Retinal pigment epithelial cell (primary cell): ENCODE results near the gene CCP110.

Source experiments
- DNase-seq: peaks from one replicate; pipeline ENCODE4 v3.0.0-alpha.2; 2010; ENCODE audit warnings: low read depth
- H3K4me3 ChIP-seq: 2 replicates; pipeline ENCODE4 v1.5.1; 2011; ENCODE audit warnings: mild to moderate bottlenecking, low read length, control low read depth, moderate library complexity
- TF ChIP-seq, protein P1 (sequence below): conservative IDR thresholded peaks from 2 replicates; pipeline ENCODE4 v1.5.1; 2011; ENCODE audit warnings: low read depth, low read length, control low read depth, inconsistent platforms

The CCP110 gene

DNA sequence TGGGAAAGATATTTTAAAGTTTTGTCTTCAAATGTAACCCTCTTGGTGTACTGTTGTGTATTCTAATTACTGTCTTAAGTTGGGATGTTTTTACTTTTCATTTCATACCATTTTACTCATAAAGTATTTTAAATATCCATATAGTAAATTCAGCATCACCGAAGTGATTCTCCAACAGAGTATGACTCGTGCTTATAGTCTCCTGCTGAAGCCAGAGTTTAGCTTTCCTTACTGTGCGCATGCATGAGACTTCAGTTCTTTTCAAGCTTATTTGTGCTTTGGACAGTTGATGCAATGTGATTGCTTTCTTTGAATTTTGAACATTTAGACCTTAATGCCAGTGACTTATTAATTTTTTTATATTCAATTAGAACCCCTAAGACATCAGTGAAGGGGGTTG is 24.4 kb downstream of the CCP110 start:
- no peak for DNase-seq
- no peak overlapping the region for H3K4me3 ChIP-seq

DNA sequence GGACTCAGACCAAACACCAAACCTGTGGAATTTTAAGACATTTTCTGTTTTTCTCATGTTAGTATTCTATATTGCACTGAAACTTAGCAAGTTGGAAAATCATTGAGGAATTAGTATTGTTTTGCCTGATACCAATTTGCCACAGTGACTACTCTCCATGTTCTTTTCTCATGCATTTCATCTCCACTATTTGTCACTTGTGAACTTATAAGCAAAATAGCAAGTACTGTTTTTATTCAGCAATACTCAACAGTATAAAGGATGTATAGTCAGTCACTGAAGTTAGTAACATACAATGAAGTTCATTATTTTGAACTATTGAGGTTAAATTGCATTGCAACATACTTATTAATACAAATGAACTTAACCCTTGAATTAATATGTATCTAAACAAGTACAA is 25.9 kb downstream of the CCP110 start:
- TF ChIP-seq, protein P1, sequence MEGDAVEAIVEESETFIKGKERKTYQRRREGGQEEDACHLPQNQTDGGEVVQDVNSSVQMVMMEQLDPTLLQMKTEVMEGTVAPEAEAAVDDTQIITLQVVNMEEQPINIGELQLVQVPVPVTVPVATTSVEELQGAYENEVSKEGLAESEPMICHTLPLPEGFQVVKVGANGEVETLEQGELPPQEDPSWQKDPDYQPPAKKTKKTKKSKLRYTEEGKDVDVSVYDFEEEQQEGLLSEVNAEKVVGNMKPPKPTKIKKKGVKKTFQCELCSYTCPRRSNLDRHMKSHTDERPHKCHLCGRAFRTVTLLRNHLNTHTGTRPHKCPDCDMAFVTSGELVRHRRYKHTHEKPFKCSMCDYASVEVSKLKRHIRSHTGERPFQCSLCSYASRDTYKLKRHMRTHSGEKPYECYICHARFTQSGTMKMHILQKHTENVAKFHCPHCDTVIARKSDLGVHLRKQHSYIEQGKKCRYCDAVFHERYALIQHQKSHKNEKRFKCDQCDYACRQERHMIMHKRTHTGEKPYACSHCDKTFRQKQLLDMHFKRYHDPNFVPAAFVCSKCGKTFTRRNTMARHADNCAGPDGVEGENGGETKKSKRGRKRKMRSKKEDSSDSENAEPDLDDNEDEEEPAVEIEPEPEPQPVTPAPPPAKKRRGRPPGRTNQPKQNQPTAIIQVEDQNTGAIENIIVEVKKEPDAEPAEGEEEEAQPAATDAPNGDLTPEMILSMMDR, result no peak
- no peak for DNase-seq
- no peak overlapping the region for H3K4me3 ChIP-seq

More for the DNA sequence above, 24.4 kb downstream of the CCP110 start:
- TF ChIP-seq, protein P1, result no peak

DNA sequence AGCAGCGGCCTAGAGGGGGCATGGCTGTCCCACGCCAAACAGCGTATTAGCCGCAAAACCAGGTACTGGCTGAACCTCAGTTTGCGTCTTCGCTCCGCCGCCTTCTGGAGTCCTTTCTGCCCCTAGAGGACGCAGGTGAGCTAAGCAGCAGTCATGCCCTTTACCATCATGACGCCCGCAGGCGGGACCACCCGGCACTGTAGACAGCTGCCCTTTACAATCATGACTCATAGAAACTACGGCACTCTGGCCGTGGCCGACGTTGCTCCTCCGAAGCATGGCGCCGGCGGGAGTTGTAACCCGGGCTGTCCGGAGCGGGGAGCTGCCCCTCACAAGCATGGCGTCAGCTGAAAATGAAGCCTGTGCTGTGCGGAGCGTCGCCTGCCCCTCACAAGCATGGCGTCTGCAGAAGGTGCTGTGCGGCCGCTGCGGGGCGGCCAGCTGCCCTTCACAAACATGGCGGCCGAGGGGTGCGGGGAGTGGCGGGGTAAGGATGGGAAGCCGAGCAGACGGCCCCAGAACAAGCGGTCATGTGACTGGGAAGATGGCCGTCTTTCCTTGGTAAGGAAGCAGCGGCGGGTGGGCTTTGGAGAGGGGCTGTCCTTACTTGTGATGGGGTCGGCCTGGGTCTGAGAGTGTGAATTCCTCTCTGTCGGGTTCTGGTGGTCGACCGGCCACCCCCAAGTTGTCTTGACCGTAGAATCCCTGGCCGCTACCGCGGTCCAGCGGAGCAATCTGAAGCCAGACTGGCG is 31.6 kb downstream of the CCP110 start, which contains the start of gene VPS35L:
VPS35L (plus strand) TSS at position 518 of the 752 bp plus-strand sequence; CDS start at position 545, 27 bp downstream.
- DNase-seq, result peak; percentile 97
- TF ChIP-seq, protein P1, result peak; percentile 80
- H3K4me3 ChIP-seq, result peak within 1 kb of the TSS; percentile 96

DNA sequence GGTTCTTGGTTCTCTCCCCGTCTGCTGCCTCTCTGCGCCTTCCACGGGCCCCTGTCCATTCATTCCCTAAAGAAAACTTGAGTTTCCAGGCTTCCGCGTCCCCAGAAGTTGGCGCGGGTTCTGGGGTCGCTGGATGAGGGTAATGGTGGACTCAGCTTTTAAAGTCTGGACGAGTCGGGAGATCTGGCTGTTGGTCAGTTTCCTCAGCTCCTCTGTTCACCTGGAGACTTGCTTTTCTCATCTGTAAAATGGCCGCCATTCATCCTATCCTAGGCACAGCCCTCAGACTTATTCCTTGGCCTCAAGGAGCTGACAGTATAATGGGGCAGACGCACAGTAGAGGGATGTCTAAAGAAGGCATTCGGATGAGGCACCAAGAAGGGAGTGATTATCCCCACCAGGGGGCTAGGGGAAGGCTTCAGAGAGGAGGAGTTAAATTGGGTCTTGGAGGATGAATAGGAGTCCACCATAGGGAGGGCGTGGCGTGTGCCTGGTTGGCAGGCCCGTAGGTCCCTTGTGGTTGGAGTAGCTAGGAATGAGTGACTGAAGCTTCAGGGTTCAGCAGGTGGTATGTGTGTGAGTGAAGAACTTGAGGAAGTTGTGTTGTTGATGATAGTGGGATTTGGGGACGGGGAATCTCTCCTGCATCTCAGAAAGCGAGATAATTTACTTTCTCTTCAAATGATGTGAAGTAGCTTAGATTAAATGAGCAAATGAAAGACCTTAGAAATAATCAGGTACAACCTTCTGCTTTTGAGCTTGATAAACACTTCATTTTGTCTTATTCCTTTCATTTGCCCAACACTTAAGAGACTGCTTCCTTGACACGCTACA is 32.4 kb downstream of the CCP110 start:
- DNase-seq, result no peak
- H3K4me3 ChIP-seq, result peak overlapping the region; percentile 96
- TF ChIP-seq, protein P1, result no peak

DNA sequence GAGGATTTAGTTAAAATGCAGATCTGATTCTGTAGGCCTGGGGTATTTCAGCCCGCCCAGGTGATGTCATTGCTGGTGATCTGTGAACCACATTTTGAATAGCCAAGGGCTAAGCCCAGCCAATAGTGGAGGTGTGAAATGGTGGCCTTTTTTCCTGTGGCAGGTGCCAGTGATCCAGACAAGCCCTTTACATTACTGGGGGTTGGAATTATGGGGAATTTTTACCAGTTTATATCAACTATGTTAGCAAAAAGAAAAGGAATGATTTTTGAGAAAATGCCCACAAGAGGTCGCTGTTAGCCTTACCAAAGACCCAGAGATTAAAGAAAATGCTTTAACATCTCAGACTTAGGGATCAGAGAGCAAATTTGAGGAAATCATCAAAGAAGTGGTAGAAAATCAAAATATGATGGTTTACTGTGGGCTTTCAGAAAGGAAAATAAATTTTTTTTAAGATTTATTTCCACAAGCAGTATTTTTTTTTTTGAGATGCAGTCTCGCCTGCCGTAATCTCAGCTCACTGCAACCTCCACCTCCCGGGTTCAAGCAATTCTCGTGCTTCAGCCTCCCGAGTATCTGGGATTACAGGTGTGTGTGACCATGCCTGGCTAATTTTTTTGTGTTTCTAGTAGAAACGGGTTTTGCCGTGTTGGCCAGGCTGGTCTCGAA is 35.6 kb downstream of the CCP110 start:
- no peak overlapping the region for H3K4me3 ChIP-seq
- no peak for DNase-seq
- TF ChIP-seq, protein P1, result peak; percentile 58

DNA sequence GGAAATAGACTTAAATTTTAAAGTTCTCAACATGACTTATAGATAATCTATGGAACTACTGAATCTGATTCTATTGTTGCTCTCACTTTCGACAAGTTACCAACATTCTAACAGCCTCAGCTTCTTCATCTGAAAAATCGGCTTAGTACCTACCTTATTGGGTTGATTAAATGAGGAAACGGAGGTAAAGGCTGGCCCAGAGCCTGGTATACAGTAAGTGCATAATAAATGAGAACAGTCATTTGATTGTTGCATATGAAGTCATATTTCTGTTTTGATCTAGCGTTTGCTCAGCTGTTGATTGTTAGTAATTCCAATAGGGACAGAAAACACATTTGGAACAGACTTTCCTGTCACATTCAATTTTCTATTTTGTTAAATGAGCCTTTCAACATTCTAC is 36.3 kb downstream of the CCP110 start:
- no peak for DNase-seq
- TF ChIP-seq, protein P1, result no peak
- H3K4me3 ChIP-seq, result no peak overlapping the region
